ENCODE results near the gene ABCA1. TPM values are rescaled to one million over a fixed set of nuclear protein-coding genes. Genes with fewer than 3 reads are reported as not detected.
"Not testable (repeated sequence)": the region's sequence is repeated elsewhere in the genome, so short reads cannot be mapped to it uniquely, and the experiment has no call there.

The ABCA1 gene
- total RNA-seq, 1 donor from 2014 or later: 162 TPM

DNA sequence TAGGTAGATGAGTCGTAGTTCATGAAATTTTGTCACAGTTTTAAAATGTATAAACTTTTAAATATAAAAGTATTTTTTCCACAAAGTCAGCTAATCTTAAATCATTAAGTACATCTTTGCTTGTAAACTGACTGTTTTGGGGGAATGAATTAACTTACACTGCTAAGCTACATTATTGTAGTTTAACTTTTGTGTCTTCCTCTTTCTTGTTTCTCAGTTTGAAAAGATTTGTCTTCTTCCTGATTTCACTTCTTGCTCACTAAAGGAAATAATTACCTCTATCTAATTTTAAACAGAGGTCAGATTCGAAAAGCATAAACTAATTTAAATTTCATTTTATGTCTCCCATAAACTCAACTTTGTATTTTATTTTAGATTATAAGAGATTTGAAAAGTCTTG, 158.3 kb downstream of the ABCA1 start:
- DNase-seq (ENCODE audit: low spot score): no peak

DNA sequence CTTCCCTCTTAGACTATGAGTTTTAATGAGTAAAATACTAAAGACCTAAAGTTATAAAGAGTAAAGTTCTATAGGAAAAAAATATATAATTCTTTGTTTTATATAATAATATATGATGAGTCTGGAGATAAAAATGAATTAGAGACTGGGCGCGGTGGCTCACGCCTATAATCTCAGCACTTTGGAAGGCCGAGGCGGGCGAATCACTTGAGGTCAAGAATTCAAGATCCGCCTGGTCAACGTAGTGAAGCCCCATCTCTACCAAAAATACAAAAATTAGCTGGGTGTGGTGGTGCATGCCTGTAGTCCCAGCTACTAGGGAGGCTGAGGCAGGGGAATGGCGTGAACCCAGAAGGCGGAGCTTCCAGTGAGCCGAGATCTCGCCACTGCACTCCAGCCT, 158.9 kb downstream of the ABCA1 start:
- DNase-seq (ENCODE audit: low spot score): not testable (repeated sequence)

DNA sequence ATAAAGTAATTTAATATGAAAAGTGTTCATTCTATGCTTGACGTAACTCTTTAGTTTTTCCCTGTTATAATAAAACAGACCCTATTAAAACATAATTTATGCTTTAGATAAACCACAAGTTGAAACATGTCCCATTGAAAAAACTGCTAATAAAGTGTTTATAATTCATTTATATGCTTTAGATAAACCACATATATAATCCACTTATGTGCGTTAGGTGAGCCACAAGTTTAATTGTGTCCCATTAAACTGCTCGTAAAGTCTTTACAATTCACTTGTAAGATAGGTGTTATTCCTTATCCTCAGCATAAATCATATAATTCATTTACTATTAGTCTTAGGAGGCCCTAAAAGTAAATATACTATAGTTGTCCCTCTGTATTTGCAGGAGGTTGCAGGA, 160.4 kb downstream of the ABCA1 start:
- DNase-seq (ENCODE audit: low spot score): no peak

DNA sequence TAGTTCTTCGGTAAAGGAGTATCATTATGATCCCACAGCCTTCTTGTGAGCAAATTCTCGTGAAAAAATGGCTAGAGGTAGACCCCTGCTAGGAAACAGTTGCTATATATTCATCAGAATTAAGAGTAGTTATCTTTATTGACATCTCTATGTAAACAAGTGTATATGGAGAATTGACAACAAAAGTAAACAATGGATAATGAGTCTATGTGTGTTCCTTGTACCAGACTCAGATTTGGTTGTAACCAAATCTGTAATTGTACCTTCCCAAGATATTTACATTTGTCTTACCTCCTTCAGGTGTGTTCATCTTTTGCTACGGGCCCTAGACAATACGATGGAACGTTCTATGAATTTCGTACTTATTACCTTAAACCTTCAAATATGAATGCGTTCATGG, 161.9 kb downstream of the ABCA1 start:
- DNase-seq (ENCODE audit: low spot score): no peak

DNA sequence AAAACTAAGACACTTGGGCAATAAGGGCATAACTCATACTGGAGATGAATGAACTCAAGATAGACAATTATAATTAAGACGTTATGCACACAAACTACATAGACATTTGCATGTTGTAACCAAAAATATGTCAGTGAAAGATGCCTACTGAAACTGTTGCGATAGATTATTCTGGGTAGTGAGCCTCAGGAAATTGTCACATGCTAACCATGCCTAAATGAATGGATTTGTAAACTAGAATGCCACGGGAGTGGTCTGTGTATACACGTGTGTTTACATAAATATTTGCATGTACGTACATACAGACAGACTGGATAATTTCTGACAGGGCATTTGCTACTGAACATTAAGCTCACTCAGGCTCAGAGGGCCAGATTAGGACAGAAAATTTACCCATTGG, 162.8 kb downstream of the ABCA1 start:
- DNase-seq (ENCODE audit: low spot score): no peak

DNA sequence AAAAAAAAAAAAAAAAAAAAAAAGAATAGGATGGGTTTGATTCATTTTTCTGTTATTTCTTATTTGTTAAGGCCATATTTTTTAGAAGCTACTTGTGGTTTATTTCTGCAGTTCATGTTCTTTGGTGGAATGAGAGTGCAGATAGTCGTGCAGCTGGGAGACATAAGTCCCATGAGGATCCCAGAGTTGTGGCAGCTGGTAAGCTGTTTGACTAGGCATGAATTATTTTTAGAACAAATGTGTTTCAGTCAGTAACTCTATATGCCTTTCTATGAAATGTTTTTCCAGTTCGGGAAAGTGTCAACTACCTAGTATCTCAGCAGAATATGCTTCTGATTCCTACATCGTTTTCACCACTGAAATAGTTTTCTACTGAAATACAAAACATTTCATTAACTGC, 169.0 kb downstream of the ABCA1 start:
- no peak for DNase-seq (ENCODE audit: low spot score)

DNA sequence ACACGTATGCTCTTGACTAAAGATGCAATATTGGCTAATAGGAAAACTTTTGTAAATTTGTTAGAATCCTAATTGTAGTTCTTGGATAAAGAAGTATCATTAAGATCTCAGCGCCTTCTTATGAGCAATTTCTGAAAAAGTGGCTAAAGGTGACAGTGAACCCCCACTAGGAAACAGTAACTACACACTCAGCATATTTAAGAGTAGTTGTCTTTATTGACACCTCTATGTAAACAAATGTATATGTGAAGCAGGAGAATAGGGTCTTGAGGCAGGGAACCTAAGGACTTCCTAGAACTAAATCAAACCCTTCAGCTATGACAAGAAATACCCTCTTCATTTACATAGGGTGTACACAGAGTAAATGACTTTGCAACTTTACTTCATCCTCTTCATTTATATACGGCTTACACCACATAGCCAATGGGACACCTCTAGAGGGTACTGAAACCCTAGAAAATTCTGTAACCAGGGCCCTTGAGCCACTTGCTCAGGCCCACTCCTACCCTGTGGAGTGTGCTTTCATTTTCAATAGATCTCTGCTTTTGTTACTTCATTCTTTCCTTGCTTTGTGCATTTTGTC, 177.7 kb downstream of the ABCA1 start:
- DNase-seq (ENCODE audit: low spot score): no peak

DNA sequence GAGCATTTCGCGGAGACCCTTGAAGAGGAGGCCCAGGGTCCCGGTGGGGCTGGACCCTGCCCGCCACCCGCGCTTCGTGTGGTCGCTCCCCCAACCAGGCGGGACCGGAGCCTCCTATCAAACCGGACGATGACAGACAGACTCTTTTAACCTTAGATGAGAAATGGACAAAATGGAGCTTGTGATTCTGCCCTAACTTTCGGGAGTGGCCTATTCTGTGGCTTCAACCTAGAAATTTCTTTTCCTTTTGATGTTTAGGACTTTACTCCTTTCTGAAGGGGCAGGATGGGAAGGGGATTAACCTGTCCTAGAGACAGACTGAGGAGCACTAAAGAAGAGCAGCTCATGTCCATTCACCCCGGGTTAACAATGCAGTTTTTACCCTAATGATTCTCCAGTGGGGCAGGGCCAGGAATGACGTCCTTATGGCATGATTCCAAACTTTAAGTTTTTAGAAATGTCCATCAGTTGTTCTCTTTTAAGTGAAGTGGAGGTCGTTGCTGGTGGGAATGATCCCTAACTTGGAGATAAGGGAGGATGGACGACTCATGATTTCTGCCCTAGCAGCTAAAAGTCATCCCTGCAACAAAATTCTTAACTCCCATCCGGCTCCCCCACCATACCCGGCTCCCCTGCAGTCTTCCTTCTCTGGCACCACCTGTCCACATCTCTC, 179.5 kb downstream of the ABCA1 start:
- no peak for DNase-seq (ENCODE audit: low spot score)

DNA sequence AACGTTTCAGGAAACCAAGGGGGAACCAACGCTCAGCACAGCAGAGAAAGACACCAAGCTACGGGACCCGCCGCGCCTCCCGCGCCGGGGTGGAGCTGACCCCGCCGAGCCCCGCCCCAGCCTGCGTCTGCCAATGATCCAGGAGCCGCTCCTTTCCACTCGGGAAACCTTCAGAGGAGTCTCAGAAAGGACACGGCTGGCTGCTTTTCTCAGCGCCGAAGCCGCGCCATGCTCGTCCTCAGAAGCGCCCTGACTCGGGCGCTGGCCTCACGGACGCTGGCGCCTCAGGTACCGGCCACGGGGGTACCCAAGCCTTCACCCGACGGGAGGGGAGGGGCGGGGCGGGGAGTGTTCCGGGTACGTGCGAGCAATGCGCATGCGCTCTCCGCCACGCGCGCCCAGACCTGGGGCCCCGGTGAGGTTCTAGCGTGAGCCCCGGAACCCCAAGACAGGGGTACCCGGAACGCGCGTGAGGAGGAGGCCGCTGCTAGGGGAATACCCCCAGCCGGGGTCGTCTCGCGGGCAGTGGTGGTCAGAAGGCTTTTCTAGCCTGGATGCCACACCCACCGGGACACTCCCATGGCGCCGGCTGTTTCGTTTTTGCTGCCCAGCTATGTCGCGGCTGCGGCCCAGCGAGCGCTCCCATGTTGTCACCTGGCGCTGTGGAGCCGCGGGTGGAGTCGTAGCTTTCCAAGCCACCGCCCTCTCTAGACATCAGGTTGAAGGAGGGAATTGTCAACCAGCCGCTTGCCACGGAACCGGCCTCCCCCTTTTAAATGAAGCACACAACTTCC, 180.2 kb downstream of the ABCA1 start, which contains the start of gene NIPSNAP3A:
NIPSNAP3A (plus strand) TSS at position 119 of the 794 bp plus-strand sequence; CDS start at position 229, 110 bp downstream.
- DNase-seq (ENCODE audit: low spot score): peak; percentile 95

DNA sequence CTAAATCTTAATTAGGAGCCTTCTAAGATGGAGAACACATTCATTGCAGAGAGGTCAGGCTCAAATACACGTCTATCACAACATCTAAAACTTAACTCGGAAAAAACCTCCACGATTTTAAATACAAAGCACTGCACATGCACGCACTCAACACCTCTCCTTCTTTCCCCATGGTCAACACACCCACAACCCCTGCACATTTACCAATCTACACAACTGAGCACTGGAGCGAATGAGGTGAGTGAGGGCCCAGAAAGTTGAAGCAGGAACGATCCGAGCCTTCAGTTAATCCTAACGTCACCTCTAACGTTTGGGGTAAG, 180.8 kb downstream of the ABCA1 start:
- no peak for DNase-seq (ENCODE audit: low spot score)

DNA sequence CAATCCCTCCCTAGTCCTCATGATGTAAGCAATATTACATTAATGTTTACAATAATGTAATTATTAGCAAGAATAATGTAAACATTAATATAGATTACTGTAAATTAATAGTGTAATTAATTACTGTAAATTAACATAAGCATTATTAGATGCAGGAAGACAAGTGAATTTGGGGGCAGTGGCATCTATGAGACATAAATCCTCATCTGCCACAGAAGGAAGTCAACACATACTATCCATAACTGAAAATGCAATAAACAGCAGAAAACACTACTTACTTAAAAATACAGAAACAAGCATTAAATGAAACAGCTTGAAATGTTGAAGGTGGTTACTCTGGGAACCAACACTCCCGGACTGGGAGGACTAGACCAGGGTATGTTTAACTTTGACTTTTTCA, 181.2 kb downstream of the ABCA1 start:
- no peak for DNase-seq (ENCODE audit: low spot score)

DNA sequence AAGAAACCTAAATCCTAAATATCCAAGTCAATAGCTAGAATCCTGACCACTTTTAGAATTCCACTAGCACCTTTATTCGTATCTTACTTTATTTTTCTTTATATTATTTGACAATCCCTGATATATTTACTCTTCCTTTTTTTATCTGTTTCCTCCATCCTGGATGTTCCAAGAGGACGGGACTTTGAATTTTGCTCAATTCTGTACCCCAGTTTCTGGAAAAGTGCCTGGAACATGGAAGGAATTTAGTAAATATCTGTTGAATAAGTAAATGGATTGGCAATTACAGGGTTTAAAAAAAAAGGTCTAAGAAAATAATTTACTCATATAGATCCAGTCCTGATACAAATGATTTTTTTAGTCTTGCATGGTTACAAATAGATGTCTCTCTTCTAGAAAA, 181.7 kb downstream of the ABCA1 start:
- DNase-seq (ENCODE audit: low spot score): no peak

DNA sequence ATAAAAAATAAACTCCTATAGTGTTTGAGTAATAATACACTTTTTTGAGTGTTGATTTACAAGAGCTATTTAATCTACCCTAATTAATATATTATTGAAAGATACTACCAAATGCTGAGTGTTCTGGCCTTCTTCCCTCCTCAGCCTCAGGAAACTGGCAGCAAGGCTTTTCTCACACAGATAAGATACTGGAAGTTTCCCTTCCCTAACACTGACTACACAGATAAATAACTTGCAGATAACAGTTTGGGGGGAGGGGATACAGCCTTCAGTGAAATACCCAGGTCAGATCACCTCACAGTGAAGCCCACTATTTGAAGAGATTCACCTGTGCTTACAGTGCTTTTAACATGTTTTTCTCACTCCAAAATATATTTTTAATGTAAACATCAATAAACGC, 182.1 kb downstream of the ABCA1 start:
- no peak for DNase-seq (ENCODE audit: low spot score)

DNA sequence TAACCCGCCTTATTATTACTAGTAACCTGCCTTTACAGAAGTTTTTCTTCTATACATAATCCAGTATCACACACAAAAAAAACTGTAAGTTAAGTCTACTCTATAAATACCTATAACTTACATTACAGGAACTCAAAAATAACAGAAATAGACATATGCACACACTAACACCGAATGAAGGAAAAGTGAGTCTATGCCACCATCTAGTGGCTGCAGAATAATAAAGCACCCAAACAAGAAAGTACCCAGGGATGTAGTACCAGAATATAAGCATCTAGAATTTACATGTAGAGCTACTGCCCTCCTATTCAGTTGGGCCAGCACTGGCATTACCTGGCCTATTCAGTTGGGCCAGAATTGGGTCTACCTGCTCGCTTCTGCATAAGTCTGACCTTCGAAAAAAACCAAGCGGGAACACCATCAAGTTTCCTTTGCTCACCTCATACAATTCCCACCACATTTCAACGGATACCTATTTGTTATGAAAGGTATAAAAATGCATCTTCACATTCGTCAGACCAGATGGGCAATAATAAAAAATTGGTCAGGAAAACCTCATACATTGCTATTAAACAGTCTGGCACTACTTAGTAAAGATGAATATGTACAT, 184.5 kb downstream of the ABCA1 start:
- no peak for DNase-seq (ENCODE audit: low spot score)

DNA sequence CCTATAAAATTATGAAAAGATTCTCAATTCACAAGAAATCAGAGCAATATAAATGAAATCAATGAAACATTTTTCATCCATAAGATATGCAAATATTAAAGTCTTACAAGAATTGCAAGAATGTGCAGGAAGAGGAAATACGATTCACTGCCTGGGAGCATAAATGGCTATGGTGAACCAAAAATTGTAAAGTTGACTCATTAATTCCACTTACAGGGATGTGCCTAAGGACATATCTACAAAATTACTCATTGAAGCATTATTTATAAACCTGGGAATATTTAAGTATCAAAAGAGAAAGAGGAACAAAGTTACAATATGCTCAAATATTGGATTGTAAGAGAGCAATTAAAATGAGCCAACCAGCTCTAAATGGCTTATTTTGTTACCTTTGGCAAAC, 187.3 kb downstream of the ABCA1 start:
- no peak for DNase-seq (ENCODE audit: low spot score)

DNA sequence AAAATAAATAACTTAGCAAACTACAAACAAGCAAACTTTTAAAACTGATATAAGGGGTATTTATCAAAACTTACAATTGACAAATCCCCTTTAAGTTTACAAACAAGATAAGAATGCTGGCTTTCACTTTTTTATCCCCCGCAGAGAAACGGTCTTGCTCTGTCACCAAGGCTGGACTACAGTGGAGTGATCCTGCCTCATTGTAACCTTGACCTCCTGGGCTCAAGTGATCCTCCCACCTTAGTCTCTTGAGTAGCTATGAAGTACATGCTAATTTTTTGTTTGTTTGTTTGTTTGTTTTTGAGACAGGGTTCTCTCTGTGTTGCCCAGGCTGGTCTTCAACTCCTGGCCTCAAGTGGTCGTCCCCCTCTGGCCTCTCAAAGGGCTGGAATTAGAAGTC, 189.5 kb downstream of the ABCA1 start:
- no peak for DNase-seq (ENCODE audit: low spot score)

Other genes with a start within 250 kb of the ABCA1 start
- not detected for gene OR13D1, start 233.6 kb downstream of the ABCA1 start, total RNA-seq
- gene NIPSNAP3A, start 180.5 kb downstream of the ABCA1 start, total RNA-seq: 25.1 TPM
- 9.3 TPM for gene NIPSNAP3B, start 164.0 kb downstream of the ABCA1 start, total RNA-seq